ENCODE results near the gene CDX2.
A peak's percentile ranks its signal among the peaks of the same experiment; 100 is the strongest.

DNA sequence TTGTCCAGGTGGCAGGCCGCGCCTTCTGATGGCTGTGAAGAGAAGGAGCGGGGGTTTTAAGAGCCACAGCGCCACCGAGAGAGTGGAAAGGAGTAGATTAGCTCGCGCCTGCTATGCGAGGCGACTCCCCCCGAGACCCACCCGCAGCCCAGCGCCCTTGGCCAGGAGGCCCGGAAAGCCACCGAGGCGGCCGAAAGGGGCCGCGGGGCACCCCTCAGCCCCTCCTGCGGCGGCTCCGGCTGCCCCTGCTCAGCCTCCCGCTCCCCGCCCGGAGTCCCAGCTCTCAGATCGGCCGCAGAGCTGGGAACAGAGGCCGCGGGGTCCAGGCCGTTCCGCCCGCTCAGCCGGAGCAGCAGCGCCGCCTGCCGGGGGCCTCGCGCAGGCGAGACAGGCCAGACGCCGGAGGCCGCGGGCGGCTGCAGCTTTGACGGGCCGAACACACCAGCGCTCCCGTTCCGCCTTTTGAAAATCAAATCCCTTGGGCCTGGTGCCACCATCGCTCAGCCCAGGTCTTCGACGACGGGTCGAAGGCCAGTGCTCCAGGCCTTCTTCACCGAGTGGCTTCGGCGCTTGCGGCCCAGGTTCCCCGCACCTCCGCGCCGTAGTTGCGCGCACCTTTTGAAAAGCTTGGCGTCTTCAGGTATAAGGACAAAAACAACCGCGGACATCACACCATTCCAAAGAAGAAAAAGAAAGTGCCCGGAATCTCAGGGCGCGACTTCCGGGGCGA is 15.3 kb downstream of the CDX2 start:
- TF ChIP-seq, protein P1, sequence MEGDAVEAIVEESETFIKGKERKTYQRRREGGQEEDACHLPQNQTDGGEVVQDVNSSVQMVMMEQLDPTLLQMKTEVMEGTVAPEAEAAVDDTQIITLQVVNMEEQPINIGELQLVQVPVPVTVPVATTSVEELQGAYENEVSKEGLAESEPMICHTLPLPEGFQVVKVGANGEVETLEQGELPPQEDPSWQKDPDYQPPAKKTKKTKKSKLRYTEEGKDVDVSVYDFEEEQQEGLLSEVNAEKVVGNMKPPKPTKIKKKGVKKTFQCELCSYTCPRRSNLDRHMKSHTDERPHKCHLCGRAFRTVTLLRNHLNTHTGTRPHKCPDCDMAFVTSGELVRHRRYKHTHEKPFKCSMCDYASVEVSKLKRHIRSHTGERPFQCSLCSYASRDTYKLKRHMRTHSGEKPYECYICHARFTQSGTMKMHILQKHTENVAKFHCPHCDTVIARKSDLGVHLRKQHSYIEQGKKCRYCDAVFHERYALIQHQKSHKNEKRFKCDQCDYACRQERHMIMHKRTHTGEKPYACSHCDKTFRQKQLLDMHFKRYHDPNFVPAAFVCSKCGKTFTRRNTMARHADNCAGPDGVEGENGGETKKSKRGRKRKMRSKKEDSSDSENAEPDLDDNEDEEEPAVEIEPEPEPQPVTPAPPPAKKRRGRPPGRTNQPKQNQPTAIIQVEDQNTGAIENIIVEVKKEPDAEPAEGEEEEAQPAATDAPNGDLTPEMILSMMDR (IDR thresholded peaks at IDR 0.05) = peak; percentile 96
- TF ChIP-seq POLR2AphosphoS5 (IDR thresholded peaks at IDR 0.05; ENCODE audit: low read depth, low read length) (no peak), SIN3A (IDR thresholded peaks at IDR 0.05; ENCODE audit: borderline replicate concordance, insufficient read depth, low read depth, low read length) (0 out of 2 replicates have a peak, but pooled peaks have one; percentile 44), TCF7L2 (IDR thresholded peaks at IDR 0.05; ENCODE audit: low read depth, low read length) (peak; percentile 68; the same call in 1 of the 2 replicates)
- TF ChIP-seq, protein P2, sequence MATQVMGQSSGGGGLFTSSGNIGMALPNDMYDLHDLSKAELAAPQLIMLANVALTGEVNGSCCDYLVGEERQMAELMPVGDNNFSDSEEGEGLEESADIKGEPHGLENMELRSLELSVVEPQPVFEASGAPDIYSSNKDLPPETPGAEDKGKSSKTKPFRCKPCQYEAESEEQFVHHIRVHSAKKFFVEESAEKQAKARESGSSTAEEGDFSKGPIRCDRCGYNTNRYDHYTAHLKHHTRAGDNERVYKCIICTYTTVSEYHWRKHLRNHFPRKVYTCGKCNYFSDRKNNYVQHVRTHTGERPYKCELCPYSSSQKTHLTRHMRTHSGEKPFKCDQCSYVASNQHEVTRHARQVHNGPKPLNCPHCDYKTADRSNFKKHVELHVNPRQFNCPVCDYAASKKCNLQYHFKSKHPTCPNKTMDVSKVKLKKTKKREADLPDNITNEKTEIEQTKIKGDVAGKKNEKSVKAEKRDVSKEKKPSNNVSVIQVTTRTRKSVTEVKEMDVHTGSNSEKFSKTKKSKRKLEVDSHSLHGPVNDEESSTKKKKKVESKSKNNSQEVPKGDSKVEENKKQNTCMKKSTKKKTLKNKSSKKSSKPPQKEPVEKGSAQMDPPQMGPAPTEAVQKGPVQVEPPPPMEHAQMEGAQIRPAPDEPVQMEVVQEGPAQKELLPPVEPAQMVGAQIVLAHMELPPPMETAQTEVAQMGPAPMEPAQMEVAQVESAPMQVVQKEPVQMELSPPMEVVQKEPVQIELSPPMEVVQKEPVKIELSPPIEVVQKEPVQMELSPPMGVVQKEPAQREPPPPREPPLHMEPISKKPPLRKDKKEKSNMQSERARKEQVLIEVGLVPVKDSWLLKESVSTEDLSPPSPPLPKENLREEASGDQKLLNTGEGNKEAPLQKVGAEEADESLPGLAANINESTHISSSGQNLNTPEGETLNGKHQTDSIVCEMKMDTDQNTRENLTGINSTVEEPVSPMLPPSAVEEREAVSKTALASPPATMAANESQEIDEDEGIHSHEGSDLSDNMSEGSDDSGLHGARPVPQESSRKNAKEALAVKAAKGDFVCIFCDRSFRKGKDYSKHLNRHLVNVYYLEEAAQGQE (IDR thresholded peaks at IDR 0.05; ENCODE audit: insufficient read depth in 1 of 2, low read depth in 2 of 2, low read length in 1 of 2) = no peak
